H4 (cell line): ENCODE results near the gene MARS1. TPM values are rescaled to one million over a fixed set of nuclear protein-coding genes. Genes with fewer than 3 reads are reported as not detected.

Experiments
- DNase-seq: peaks from one replicate; pipeline ENCODE4 v3.0.0-alpha.2; 2015; ENCODE audit warnings: low spot score
- total RNA-seq: library from RNA; depleted of rRNA; stranded (reverse); fragments of >200 nt; shearing (Covaris generic); gene quantifications from 2 replicates; pipeline ENCODE4 v1.2.3, GENCODE V29; 2014

MARS1 gene
- total RNA-seq, 1 experiment from 2014 or later = 121 TPM

DNA sequence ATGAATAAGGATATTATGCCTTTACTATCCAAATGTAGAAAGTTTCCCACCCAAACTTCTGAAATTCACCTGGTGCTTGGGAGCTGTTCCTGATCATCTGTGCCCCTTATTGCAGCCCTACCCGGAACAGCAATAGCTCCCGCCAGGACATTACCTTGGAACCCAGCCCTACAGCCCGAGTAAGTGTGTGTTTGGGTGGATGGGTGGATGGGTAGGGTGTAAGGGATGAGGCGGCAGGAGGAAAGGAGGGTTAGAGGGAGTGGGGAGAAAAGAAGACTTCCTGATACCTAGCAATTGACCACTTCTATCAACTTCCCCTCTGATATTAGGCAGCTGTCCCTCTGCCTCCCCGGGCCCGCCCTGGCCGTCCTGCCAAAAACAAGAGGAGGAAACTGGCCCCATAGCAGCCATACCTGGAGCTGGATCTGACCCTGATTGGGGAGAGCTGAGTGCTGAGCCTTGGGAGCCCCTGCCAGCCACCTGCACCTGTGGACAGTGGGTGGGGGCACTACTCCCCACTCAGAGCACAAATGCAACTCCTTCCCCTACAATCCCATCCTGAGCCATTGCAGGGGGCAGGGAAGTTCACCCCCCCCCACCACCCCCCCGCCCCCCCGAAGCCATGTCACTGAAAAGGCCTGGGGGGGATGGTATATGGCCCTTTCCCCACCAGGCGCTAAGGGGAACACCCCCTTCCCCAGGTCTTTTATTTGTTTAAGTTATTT, 41.1 kb downstream of the MARS1 start:
- DNase-seq = no peak

DNA sequence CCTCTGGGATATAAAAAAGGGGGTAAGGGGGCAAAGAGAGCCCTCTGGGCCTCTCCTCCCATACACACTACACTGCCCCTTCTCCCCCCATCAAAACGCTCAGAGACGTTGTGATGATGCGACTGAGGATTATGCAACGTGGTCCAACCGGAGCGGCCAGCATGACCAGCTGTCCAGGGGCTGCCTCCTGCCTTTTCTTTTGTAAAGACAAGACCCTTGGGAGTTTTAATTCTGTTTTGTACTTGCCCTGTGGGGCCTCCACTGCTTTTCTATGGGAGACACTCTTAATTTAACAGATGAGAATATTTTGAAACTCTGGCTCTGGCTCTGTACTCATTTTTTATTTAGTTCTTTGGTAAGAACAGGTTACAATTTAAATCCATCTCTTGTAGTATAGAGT, 42.0 kb downstream of the MARS1 start:
- DNase-seq = no peak

DNA sequence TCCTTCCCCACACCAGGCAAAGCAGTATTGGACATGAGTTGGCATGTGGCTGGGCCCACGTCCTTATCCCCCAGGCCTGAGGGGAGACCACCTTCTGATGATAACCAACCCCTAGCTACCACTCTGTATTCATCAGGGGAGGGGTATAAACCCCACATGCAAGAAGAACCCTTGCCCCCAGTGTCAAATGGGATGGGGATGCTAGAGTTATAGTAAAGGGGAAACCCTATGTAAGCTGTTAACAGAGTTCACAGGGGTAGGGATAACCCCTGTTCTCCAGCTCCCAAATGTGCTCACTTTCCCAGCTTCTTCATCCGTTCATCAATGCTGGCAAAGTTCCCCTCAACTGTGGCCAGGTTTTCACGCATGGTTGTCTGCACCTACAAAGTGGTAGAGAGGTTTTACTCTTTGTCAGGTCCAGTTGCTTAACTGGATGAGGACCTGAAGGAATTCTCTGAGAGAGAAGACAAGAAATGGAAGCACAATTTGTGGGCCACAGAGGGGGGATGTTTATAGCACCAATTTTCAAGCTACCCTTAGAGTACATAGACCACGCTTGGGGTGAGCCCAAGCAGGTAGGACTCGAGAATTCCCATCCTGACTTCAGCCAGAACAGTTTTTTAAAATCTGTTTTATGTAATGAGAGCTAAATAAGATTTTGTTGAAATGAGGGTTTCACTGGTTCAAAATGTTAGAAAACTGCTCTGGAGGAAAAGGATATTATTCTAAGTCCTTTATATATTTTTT, 42.7 kb downstream of the MARS1 start:
- no peak for DNase-seq

DNA sequence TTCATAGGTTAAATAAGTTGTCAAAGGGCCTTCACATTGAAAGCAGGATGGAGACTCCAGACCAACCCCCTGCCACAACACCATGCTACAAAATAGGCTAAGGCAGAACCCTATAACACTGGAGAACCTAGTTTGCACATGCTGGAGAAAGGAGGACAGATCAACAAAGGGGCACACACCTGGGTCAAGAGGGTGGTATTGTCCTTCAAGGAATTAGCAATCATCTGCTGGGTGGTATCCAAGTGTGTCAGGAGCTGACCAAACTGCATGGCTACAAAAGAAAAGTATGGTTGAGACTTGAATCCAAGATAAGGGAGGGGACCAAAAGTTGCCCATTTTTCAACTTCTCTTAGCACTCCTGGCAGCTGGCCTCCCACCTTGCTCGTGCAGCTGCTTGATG, 44.0 kb downstream of the MARS1 start:
- no peak for DNase-seq

DNA sequence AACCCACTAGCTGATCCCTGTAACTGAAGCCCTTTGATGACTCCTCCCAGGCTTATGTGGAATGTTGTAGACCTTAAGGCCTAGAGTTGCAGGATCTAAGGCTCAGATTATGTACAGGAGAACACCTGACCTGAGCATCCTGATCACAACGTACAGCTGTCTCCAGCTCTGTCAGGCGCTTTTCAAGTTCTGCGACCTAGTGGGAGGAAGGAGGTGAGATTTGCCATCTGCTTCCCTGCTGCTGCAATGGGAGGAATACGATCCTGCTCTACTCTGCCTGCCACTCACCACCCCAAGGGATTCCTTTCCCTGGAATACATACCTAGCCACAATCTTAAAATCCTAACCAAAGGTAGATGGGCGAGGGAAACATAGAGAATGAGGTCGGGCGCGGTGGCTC, 45.2 kb downstream of the MARS1 start:
- DNase-seq = no peak

DNA sequence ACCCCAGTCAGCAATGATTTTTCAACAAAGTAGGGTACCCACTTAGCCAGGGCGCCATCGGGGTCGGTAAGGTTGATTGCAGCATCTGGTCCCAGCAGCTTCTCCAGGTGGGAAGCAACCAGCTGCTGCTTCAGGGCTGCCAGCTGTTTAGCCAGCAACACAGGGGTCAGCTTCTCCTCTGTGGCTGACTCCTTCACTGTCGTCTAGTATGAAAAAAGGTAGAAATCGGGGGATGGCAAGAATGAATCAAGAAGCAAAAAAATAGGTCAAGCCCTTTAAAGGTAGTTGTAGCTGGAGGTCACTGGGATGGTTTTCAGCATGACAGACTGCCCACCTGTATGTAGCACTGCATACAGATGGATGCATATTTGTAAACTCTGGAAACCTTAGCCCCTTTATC, 46.4 kb downstream of the MARS1 start:
- DNase-seq = no peak

DNA sequence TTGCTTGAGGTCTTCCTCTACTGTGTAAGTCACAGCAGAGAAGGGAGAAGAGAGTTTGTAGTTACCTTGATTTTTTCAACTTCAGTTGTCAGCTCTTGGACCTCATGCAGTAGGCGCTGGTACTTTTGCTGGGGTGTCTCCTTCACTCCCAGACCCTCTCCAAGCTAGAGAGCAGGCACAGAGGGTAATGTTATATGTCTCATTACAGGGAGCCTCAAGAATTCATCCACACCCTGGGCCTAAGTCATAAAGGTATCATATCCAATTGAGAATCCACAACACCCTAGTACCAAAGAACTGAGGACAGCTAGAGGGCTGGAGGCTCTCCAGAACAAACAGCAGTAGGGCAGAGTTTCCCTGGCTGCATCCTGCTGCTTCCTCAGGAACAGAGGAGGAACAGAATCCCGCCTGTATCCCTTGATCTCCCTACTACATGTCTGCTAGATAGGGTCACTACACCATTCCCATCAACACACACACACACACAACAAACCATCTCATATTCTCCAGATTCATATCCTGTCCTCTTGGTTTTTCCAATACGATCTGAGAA, 47.2 kb downstream of the MARS1 start:
- no peak for DNase-seq

DNA sequence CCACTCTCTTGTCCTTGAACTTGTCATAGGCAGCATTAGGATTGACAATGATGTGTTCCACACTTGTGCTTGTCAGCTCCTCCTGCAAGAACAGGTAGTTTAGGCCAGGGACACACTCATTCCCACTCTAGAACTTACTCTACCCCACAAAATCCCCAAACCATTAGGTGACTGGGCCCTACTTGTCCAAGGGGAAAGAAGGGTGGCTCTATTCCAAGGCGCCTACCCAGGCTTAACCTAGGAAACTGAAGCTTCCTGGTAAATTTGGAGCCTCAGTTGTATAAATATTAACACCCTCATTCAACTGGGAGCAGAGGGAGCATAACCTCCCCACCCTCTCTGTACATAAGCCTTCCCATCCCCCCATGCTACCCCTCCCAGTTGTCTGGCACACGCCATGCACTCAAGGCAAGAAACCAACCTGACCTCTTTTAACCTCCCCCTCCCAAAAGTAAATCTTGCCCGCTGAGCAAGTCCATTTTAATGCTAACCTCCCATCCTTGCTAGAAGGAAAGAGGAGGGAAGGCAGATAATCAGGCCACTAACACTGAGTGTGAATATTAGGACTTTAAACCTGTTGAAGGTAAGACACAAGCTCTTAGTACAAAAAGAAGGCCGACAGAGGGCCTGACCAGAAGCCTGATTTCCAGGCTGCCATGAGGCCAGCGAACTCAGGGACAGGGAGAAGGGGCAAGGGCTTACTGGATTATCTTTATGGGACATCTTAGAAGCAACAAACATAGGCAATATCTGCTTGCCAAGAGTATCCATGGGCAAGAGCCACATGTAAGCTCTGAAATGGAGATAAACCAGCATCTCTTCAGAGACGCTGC, 48.1 kb downstream of the MARS1 start:
- DNase-seq = no peak

DNA sequence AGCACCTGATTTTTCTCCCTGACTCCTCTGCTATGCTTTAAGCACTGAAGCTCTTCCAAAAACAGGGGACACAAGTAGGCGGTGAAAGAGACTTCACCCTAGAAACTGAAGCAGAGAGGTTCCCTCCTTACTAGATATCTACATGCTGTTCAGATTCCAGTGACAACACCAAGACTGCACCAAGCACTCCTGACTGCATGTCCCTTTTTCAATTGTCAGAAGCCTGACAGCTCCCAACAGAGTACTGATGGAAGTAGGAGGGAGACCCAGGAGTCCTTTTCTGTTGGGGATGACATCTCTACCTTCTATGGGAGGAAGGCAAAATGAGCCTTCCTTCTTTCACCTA, 48.7 kb downstream of the MARS1 start:
- no peak for DNase-seq

DNA sequence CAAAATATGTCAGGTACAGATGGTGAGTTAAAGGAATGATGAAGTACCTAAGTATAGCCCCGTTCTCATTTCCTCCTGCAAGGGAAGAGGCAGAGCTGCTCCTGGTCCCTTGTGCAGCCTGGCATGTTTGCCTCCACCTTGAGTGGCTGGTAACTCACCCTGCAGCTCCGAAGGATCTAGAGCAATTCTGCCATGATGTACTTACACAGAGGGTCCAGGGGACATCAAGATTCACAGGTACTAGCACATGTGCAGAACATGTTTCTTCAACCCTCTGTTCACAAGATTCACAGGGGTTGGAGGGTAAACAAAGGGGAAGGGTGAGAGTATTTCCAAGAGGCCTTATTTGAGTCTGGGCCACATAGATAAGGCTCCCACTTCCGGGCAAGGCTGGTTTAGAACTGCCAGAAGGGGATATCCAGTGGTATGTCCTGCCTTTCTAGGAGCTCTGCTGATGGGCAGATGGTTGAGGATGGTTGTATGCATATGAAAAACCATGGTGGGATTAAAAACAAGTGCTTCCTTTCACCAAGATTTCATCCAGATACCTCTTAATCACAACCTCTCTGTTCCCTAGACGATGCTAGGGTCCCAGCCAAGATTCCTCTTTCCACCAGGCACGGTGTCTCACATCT, 51.4 kb downstream of the MARS1 start:
- DNase-seq = no peak

DNA sequence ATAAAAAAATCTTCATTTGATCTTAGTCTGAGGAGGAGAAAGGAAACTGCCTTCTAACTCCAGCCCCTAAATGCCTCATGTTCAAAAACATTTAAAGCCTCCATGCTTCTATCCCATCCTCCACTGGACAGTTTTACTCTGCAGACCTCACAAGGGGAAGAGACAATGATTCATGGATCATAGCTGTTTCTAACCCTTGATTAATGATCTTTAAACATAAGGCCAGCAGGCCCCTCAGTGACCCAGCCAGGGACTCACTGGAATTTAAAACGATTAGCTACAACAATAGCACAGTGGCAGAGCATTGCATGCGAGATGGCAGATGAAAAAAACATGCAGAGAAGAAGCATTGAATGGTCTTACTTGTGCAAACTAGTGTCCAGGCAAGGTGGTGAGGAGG, 53.1 kb downstream of the MARS1 start:
- DNase-seq = no peak

DNA sequence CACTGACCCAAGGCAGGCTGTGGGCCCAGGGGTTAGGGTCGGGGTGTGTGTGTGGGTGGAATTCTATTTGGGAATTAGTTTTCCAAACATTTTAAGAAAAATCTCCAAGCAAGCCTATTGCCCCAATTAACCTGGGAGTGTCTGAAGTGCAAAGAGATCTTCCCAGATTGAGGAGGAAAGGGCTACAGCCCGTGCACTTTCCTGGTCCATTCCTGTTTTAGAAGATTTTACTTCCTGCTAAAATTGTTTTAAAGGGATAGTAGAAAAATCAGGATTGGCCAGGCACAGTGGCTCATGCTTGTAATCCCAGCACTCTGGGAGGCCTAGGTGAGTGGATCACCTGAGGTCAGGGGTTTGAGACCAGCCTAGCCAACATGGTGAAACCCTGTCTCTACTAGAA, 53.8 kb downstream of the MARS1 start:
- DNase-seq = no peak

DNA sequence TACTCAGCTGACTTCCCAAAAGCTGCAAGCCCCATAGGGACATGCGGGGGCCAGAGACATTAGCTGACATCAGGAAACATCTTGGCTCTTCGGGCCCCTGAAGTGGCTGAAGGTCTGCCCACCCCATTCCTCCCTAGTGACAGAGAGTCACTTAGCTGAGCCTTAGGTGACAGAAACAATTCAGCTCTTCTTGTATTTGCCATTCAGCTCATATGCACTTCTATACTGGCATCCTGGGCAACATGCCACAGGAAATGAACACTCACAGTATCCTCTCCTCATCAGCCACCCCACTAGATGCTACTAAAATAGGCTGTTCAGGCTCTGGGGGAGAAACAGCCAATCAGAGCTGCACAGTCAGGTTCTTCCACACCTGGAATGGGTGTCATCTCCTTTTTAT, 55.7 kb downstream of the MARS1 start:
- DNase-seq = no peak

DNA sequence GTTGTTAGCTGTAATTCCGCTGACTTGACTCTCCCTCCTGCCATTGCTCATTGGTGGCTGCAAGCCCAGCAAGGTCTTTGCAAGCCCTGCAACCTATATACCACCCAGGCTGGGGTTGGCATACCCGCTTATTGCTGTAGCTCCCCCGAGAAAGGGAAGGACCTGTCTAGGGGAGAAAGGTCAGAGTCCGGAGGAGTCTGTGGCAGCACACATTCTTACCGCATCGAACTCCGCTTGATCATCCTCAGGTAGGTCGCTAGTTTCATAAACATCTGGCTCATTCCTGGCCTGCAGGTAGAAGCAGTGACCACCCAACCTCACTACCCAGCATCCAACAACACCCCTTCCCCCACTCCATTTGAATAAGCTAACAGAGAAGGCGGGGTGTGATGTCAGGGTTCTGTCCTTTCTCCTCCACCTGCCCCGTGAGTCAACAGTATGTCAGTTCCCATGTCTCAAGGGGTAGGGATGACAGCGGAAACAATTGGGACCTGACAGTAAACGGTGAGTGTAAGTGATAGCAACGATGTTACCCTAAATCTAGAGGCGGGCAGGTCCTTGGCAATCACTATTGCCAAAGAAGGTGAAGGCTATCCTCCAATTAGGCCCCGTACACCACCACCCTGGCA, 58.1 kb downstream of the MARS1 start:
- no peak for DNase-seq

DNA sequence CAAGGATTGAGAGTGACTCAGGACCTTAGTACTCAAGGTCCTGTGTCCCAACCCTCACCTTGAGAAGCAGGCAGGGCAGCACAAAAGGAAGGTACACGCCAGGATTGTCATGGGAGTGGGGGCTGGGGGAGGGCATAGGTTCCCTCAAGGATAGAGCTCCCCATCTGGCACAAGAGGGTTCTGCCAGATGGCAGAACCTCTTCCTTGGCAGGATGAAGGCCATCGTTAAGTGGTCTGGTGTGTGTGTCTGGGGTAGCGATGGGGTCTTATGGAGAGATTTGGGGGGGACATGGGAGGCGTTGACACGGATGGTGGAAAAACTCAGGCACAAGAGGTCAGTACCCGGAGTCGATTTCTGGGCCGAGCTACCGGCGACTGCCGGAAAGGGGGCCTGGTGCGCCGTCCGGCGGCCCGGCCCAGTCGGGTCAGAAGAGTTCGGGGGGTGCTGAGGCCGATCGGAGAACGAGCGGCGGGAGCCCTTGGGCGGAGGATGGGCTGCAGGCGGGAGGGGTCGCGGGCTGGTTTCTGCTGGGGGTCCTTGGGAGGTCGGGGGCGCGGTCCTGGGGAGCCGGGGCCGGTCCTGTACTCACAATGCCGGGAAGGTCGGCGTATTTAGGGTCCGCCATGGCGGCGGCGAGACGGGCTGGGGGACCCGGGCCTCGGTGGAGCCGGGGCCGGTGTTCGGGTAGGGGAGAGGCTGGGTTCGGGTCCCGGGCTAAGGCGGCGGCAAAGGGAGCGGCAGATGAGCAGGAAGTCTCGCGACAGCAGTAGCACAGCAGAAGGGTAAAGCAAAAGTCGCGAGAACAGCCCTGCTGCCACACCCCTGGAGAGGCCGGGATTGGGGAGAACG, 58.8 kb downstream of the MARS1 start, which contains the start of gene DCTN2:
Gene DCTN2 (minus strand): TSS at position 755 of the 850 bp plus-strand sequence. CDS start 129 bp downstream, at position 626.
- peak; percentile 91 for DNase-seq

DNA sequence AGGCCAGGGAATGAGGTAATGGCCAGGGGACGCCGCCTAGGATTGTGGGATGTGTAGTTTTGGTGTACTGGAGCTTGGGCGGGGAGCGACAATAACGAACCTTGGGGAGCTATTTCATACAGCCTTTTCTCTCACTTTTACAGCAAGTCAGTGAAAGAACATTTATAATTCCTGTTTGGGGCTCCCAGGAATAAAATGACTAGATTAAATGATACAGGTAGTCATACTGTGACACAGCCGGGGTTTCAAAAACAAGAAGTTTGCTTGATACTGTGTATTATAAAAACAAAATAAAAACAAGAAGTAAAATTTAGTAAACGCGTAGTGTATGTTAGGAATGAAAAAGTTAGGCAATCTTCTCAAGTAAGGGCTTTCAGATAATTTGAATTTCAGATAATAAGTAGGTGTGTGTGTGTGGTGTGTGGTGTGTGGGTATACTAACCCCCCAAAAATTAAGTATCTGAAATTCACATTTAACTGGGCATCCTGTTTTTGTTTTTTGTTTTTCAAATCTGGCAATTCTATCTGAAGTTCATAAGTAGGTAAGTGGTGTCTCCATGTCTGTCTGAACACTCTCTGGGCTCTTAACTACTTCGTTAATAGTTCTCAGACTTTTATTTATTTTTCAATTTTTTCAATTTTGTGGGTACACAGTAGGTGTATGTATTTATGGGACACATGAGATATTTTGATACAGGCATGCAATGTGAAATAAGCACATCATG, 59.6 kb downstream of the MARS1 start:
- DNase-seq = no peak

DNA sequence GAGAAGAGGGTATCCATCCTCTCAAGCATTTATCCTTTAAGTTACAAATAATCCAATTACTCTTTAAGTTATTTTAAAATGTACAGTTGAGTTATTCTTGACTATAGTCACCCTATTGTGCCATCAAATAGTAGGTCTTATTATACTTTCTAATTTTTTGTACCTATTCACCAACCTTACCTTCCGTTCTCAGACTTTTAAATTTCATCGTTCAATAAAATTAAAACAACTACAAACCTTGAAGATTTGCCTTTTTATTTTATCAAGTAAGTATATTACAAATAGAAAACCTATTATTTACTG, 60.1 kb downstream of the MARS1 start:
- DNase-seq = no peak

DNA sequence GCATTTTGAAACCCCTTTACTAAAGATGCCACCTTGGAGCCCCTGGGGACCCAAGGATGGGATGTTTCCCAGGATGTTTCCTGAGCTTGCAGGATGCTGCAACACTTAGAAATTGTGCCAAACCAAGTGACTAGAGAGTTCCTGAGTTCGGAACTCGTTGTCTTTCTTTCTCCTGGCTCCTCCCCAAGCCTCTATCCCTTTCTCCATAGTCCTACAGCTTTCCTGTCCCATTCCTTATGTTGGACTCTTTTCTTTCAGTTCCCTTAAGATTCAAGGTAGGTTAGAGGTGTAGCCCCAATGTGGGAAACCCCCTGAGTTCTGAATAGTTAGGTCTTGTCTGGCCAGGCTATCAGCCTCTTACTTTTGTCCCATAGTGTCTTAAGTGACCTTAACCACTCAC, 60.6 kb downstream of the MARS1 start:
- no peak for DNase-seq

DNA sequence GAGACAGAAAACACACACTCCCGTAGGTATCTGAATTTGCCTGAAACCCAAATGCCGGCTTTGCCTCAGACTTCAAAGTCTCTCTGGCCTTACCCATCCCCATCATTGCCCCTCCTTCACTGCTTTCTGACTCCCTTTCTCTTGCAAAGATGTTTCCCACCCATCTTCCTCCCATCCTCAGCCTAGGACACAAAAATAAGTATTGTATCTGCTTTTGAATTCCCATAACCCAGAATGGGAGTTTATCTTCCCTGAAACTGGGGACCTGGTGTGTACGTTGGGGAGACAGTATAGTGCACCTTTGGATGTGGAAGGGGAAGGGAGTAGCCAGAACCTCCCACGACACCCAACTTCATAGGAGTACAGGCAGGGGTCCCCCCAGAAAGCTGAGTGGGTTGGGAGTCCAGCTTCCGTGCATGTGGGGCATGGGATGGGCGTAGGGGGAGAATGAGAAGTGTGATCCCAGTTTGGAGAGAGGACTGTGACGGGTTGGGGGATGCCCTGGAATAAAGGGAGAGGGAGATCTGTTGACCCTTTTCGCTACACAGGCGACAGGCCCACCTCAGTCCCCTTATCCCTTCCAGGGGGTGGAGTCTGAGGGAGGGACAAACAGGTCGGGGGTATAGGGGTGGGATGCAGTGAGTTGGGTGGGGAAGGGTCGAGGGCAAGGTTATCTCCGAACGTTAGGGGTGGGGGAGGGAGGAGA, 61.5 kb downstream of the MARS1 start:
- no peak for DNase-seq
